ENCODE data around the gene AOAH.
A peak's percentile ranks its signal among the peaks of the same experiment; 100 is the strongest.

Gene AOAH

GRCh38 chr7:36532981-36533499, 191.3 kb downstream of the AOAH start:
- H3K4me2 ChIP-seq (ENCODE audit: low read length), result no peak overlapping the region
- no peak overlapping the region for H3K4me3 ChIP-seq (ENCODE audit: low read length)
- H3K4me1 ChIP-seq (ENCODE audit: control insufficient read depth, insufficient read depth, low read length), result peaks cover 7% of the 10 kb centered on the region
- H3K36me3 ChIP-seq (ENCODE audit: insufficient read depth, low read length), result no peaks in the 10 kb centered on the region
- no peaks in the 10 kb centered on the region for H3K9me3 ChIP-seq (replicated peaks; ENCODE audit: low read length)
- H3K27me3 ChIP-seq (ENCODE audit: control insufficient read depth, insufficient read depth, low read length), result peaks cover 3% of the 10 kb centered on the region
- H3K9ac ChIP-seq (ENCODE audit: low read depth, low read length), result no peak overlapping the region

DNA sequence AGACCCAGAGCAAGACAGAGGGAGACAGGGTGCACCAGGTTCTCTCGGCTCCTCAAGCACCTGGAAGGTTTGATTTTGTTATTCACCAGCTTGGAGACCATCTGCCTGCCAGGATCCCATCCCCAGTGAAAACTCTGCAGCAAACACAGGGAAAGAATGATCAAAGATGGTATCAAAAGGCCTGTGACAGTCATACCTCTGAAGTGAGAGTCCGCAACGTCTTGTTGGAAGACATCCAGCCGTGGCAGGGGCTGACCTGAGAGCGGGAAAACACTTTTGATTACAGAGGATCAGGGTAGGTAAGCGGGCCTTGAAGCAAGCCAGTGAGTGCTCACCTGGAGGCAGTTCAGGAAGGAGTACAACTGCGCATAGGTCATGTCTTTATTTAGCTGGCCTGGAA, 192.3 kb downstream of the AOAH start:
- Histone ChIP-seq H3K36me3 (ENCODE audit: insufficient read depth, low read length) (no peaks in the 10 kb centered on the region), H3K27me3 (ENCODE audit: control insufficient read depth, insufficient read depth, low read length) (peaks cover 3% of the 10 kb centered on the region), H3K4me1 (ENCODE audit: control insufficient read depth, insufficient read depth, low read length) (peaks cover 14% of the 10 kb centered on the region), H3K4me3 (ENCODE audit: low read length) (no peak overlapping the region), H3K4me2 (ENCODE audit: low read length) (no peak overlapping the region), H3K9ac (ENCODE audit: low read depth, low read length) (no peak overlapping the region), H3K9me3 (replicated peaks; ENCODE audit: low read length) (no peaks in the 10 kb centered on the region)

DNA sequence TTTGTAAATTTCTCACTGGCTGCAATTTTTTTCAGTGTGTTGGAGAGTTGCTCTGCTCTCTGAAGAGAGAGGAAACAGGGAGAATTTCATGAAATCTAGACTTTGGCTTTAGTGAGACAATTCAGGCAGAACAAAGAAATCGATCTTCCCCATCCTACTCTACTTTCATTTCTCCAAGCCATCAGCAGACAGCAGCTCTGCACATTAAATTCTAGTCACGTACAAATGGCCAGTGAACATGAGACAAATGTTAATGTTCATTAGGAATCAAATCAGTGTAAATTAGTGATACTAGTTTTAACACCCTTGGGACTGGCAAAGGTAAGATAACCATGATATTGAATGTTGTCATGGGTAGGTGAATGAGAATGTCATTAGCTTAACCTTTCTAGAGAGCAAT, 193.8 kb downstream of the AOAH start:
- peaks cover 14% of the 10 kb centered on the region for H3K4me1 ChIP-seq (ENCODE audit: control insufficient read depth, insufficient read depth, low read length)
- H3K36me3 ChIP-seq (ENCODE audit: insufficient read depth, low read length), result no peaks in the 10 kb centered on the region
- H3K9ac ChIP-seq (ENCODE audit: low read depth, low read length), result no peak overlapping the region
- no peaks in the 10 kb centered on the region for H3K9me3 ChIP-seq (replicated peaks; ENCODE audit: low read length)
- H3K4me2 ChIP-seq (ENCODE audit: low read length), result no peak overlapping the region
- peaks cover 3% of the 10 kb centered on the region for H3K27me3 ChIP-seq (ENCODE audit: control insufficient read depth, insufficient read depth, low read length)
- H3K4me3 ChIP-seq (ENCODE audit: low read length), result no peak overlapping the region

DNA sequence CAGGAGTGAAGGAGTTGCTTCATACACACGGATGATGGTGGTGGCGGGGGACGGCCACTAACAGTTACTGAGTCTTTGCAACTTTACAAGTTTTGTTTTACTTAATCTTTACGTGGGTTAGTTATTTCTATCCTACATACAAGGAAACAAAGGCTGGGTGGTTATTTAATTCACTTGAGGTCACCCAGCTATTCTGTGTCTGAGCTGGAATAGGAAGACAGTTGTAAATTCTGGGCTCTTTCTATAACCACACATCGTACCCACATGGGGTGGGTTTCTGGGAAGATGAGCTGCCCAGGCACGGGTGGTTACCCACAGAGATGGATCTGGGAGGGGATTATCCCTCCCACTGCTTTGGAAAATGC, 196.8 kb downstream of the AOAH start:
- Histone ChIP-seq H3K27me3 (ENCODE audit: control insufficient read depth, insufficient read depth, low read length) (no peaks in the 10 kb centered on the region), H3K4me3 (ENCODE audit: low read length) (no peak overlapping the region), H3K4me1 (ENCODE audit: control insufficient read depth, insufficient read depth, low read length) (peaks cover 14% of the 10 kb centered on the region), H3K9ac (ENCODE audit: low read depth, low read length) (no peak overlapping the region), H3K36me3 (ENCODE audit: insufficient read depth, low read length) (no peaks in the 10 kb centered on the region), H3K4me2 (ENCODE audit: low read length) (no peak overlapping the region), H3K9me3 (replicated peaks; ENCODE audit: low read length) (no peaks in the 10 kb centered on the region)

GRCh38 chr7:36526863-36527548, 197.3 kb downstream of the AOAH start:
- Histone ChIP-seq H3K4me2 (ENCODE audit: low read length) (peak overlapping the region; percentile 22), H3K27me3 (ENCODE audit: control insufficient read depth, insufficient read depth, low read length) (peaks cover 5% of the 10 kb centered on the region), H3K4me1 (ENCODE audit: control insufficient read depth, insufficient read depth, low read length) (peaks cover 14% of the 10 kb centered on the region), H3K9ac (ENCODE audit: low read depth, low read length) (no peak overlapping the region), H3K9me3 (replicated peaks; ENCODE audit: low read length) (no peaks in the 10 kb centered on the region), H3K4me3 (ENCODE audit: low read length) (no peak overlapping the region), H3K36me3 (ENCODE audit: insufficient read depth, low read length) (no peaks in the 10 kb centered on the region)

- Histone ChIP-seq H3K9me3 (replicated peaks; ENCODE audit: low read length) (no peaks in the 10 kb centered on the region), H3K4me1 (ENCODE audit: control insufficient read depth, insufficient read depth, low read length) (peaks cover 14% of the 10 kb centered on the region), H3K9ac (ENCODE audit: low read depth, low read length) (no peak overlapping the region), H3K4me2 (ENCODE audit: low read length) (no peak overlapping the region), H3K36me3 (ENCODE audit: insufficient read depth, low read length) (no peaks in the 10 kb centered on the region), H3K27me3 (ENCODE audit: control insufficient read depth, insufficient read depth, low read length) (peaks cover 12% of the 10 kb centered on the region), H3K4me3 (ENCODE audit: low read length) (no peak overlapping the region)
These were observed 200.8 kb downstream of the AOAH start for GRCh38 chr7:36523371-36524101.

DNA sequence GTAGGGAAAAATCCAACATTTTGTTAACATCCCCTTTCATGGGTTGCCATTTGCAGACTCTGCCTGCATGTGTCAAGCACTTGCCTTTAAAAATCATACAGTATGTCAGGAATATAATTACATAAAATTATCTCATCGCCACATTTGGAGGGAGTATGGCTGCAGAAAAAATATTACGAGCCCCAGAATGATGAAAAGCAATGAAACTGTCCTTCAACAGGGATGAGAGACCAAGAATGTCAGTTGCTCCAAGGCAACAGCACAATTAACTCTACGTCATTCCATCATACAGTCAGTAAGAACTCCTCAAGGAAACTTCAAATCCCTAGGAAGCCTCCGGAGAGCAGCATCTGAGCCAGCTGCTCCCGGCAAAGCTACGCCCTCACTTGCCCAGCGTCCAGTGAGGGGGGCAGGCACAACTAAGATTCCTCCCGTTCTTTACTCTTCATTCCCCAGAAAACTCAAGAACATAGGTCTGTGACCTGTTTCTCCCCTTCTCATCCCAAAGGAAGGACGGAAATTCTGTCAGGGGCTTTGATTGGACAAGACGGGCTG, 201.8 kb downstream of the AOAH start:
- peaks cover 13% of the 10 kb centered on the region for H3K4me1 ChIP-seq (ENCODE audit: control insufficient read depth, insufficient read depth, low read length)
- no peaks in the 10 kb centered on the region for H3K9me3 ChIP-seq (replicated peaks; ENCODE audit: low read length)
- H3K4me3 ChIP-seq (ENCODE audit: low read length), result no peak overlapping the region
- H3K36me3 ChIP-seq (ENCODE audit: insufficient read depth, low read length), result no peaks in the 10 kb centered on the region
- no peak overlapping the region for H3K9ac ChIP-seq (ENCODE audit: low read depth, low read length)
- peaks cover 12% of the 10 kb centered on the region for H3K27me3 ChIP-seq (ENCODE audit: control insufficient read depth, insufficient read depth, low read length)
- no peak overlapping the region for H3K4me2 ChIP-seq (ENCODE audit: low read length)

DNA sequence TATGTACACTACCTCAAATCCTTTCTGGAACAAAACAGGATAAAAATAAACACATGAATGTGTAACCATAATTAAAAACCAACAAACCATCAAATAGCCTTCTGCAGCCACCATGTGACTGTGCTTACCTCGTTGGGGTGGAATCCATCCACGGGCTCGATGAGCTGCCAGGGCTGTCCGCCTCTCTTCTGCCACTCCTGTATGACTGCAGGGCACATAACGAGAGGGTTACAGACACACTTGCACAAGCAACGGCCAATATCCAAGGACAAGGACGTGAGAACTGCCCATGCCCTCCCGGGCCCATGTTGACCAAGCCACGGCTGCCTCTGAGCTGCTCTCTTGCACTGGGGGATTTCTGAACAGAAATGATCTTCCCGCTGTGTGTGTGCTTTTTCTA, 202.4 kb downstream of the AOAH start:
- Histone ChIP-seq H3K36me3 (ENCODE audit: insufficient read depth, low read length) (no peaks in the 10 kb centered on the region), H3K4me1 (ENCODE audit: control insufficient read depth, insufficient read depth, low read length) (peaks cover 7% of the 10 kb centered on the region), H3K4me2 (ENCODE audit: low read length) (no peak overlapping the region), H3K9ac (ENCODE audit: low read depth, low read length) (no peak overlapping the region), H3K9me3 (replicated peaks; ENCODE audit: low read length) (no peaks in the 10 kb centered on the region), H3K27me3 (ENCODE audit: control insufficient read depth, insufficient read depth, low read length) (peaks cover 12% of the 10 kb centered on the region), H3K4me3 (ENCODE audit: low read length) (no peak overlapping the region)

DNA sequence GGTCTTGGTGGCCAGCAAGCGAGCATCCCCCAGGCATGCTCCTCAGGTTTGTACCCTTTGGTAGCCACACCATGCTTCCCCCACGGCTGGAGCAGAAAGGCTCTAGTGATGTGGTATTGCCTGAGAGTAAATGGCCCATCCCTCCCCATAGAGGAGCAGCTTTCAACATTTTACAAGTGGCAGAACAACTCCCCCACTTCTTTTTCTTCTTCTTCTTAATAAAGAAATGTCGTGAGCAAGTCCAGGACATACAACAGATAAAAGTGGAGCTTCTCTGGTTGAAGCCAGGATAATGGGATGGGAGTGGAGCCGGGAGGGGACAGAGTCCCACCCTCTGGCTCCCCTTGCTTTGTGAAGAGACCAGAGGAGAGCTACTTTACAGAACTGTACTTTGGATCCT, 203.2 kb downstream of the AOAH start:
- Histone ChIP-seq H3K4me2 (ENCODE audit: low read length) (no peak overlapping the region), H3K27me3 (ENCODE audit: control insufficient read depth, insufficient read depth, low read length) (peaks cover 12% of the 10 kb centered on the region), H3K4me1 (ENCODE audit: control insufficient read depth, insufficient read depth, low read length) (no peaks in the 10 kb centered on the region), H3K36me3 (ENCODE audit: insufficient read depth, low read length) (no peaks in the 10 kb centered on the region), H3K4me3 (ENCODE audit: low read length) (no peak overlapping the region), H3K9ac (ENCODE audit: low read depth, low read length) (no peak overlapping the region), H3K9me3 (replicated peaks; ENCODE audit: low read length) (no peaks in the 10 kb centered on the region)

- no peak overlapping the region for H3K4me2 ChIP-seq (ENCODE audit: low read length)
- no peak overlapping the region for H3K9ac ChIP-seq (ENCODE audit: low read depth, low read length)
These were observed 208.4 kb downstream of the AOAH start for GRCh38 chr7:36515847-36516246.

GRCh38 chr7:36514289-36515243, 209.7 kb downstream of the AOAH start:
- Histone ChIP-seq H3K9me3 (replicated peaks; ENCODE audit: low read length) (no peaks in the 10 kb centered on the region), H3K4me3 (ENCODE audit: low read length) (no peak overlapping the region), H3K4me1 (ENCODE audit: control insufficient read depth, insufficient read depth, low read length) (no peaks in the 10 kb centered on the region), H3K4me2 (ENCODE audit: low read length) (no peak overlapping the region), H3K36me3 (ENCODE audit: insufficient read depth, low read length) (no peaks in the 10 kb centered on the region), H3K27me3 (ENCODE audit: control insufficient read depth, insufficient read depth, low read length) (peaks cover 5% of the 10 kb centered on the region), H3K9ac (ENCODE audit: low read depth, low read length) (no peak overlapping the region)

More at GRCh38 chr7:36515847-36516246, 208.4 kb downstream of the AOAH start:
- Histone ChIP-seq H3K27me3 (ENCODE audit: control insufficient read depth, insufficient read depth, low read length) (peaks cover 6% of the 10 kb centered on the region), H3K4me3 (ENCODE audit: low read length) (no peak overlapping the region), H3K9me3 (replicated peaks; ENCODE audit: low read length) (no peaks in the 10 kb centered on the region), H3K4me1 (ENCODE audit: control insufficient read depth, insufficient read depth, low read length) (no peaks in the 10 kb centered on the region), H3K36me3 (ENCODE audit: insufficient read depth, low read length) (no peaks in the 10 kb centered on the region)

Measured in skeletal muscle satellite cell (primary cell).